Kidney tubule cell (primary cell): ENCODE results near the gene C16orf92.

ENCODE experiments used
- DNase-seq: peaks from one replicate; pipeline ENCODE4 v3.0.0-alpha.2; 2018; ENCODE audit warnings: low spot score

Gene C16orf92, protein sequence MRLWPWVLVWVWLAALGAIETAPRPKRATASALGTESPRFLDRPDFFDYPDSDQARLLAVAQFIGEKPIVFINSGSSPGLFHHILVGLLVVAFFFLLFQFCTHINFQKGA

DNA sequence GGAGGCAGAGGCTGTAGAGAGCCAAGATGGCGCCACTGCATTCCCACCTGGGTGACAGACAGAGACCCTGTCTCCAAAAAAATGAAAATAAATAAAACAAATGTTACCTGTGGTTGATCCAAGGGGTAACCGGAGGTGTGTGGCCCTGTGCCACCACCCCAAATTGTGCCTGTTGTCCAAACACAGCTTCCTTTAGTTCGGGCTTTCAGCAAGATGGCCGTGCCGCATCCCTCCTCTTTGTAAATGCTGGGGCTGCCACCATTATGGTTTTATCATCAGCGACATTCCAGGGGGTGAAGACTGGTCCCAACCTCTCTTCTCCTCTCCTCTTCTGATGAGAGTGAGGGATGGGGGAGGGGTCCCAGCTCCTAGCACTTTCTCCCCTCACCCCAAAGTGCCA is at the start of gene C16orf92:
TSS of gene C16orf92 (plus strand) at position 312 of the 400 bp plus-strand sequence. CDS start 143 bp downstream, outside the sequence.
- DNase-seq: no peak

DNA sequence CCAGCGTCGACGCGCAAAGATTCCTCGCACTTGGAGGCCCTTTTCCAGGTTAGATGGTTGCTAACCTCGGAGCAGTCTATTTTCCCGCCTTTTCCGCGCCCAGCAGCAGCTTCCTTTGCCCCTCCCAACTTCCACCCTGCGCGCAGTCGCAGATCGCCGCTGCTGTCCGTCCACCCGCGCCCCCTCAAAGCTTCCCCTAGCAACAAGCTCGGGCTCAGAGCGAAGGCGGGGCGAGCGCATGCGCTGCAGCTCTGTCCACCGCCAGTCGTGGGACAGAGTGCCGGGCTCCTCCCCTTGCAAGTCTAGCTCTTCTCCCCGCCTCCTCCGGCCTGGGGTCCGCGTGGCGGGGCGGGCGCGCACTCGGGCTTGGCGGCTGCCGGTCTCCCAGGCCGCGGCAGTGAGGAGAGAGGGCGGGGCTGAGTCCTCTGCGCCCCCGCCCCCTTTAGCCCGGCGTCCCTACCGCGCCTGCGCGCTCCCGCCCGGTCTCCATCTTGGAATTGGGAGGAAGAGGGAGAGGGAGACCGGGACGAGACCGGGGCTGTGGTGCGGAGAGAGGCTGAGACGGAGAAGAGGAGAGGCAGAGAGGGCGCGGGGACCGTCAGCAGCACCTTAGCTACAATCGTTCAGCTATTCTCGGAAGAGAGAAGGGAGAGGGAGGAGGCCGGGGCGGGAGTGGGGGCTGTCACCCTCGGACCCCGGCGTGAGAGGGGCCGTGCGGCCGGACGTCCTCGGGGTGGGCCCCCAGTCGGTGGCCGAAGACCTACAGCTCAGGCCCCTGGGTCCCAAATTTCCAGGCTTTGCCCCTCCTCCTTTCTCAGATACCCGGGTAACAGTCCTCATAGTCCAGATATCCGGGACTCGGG is 49.4 kb upstream of the C16orf92 start, which contains the start of gene TAOK2:
TSS of gene TAOK2 (plus strand) at position 485 of the 863 bp plus-strand sequence. CDS start 3,905 bp downstream, outside the sequence.
- peak; percentile 99 for DNase-seq

DNA sequence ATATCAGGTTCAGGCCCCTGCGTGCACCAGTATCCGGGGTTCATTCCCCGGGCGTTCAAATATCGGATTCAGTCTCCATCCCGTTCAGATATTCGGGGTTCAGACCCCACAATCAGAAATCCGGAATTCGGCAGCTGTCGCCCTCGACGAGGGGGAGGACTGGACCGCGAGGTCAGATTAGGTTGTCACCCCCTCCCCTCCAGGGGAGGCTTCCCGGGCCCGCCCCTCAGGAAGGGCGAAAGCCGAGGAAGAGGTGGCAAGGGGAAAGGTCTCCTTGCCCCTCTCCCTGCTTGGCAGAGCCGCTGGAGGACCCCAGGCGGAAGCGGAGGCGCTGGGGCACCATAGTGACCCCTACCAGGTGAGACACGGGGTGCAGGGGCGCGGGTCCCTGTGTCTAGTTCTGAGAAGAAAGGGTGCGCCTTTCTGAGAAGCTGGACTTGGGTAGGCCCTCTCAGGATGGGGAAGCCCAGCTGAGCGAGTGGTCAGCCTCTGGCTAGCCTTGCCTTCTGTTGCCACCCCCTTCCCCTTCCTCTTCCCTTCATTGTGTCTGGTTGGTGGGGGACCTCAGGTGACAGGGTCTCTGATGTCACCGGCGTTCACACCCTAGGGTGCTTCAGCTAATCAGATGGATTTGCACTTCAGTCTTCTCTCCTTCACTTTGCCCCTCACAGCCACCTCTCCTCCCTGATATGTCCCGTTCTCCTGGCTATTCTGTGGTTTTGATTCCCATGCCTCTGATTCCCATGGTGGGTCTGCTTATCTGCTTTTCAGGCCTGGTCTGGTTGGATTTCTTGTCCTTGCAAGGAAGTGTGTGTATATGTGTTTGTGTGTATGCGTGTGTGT is 48.5 kb upstream of the C16orf92 start:
- DNase-seq: peak; percentile 33

DNA sequence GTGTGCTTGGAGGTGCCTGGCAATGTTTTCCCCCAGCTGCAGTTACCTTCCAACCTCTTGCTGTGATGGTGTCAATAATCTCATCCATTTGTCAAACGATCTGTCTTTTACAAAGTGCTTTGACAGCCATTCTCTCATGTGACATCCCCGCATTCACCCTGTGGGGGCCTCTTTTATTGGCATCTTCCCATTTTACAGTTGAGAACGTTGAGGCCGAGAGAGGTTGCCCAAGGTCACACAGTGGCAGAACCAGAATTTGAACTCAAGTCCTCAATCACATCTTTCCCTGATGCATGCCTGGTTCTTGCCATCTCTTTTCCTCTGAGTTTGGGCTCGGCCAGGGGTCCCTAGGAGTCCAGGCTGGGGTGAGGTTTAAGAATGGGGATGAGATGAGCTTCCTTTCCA is 47.9 kb upstream of the C16orf92 start:
- no peak for DNase-seq

DNA sequence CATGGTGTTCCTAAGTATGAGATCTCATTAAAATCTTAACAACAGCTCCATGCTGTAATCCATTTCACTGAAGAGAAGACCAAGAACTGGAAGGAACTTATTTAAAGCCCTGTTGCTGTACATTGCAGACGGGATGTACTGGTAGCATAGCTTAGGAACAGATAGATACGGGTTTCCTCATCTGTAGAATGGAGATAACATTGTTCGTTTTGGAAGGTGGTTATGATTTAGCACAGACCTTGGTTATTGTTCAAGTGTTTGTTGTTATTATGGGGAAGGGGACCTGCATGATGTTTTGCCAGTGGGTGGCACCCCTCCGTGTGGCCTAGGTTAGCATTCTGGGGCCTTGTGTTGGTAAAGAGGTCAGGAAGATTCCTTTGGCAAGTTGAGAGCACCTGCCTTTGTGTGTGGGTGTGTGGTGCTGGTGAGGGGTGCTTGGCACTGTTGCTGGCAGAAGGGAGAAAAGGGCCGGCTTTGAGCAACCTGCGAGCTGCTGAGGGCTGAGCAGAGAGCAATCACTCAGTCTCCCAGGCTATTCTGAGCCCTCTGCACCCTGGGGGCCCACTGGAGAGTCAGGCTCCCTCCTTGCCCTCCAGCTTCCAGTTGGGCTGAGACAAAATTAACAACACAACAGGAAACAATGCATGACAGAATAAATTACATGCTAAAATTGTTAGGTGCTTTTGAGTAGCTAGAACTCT is 47.0 kb upstream of the C16orf92 start:
- no peak for DNase-seq

DNA sequence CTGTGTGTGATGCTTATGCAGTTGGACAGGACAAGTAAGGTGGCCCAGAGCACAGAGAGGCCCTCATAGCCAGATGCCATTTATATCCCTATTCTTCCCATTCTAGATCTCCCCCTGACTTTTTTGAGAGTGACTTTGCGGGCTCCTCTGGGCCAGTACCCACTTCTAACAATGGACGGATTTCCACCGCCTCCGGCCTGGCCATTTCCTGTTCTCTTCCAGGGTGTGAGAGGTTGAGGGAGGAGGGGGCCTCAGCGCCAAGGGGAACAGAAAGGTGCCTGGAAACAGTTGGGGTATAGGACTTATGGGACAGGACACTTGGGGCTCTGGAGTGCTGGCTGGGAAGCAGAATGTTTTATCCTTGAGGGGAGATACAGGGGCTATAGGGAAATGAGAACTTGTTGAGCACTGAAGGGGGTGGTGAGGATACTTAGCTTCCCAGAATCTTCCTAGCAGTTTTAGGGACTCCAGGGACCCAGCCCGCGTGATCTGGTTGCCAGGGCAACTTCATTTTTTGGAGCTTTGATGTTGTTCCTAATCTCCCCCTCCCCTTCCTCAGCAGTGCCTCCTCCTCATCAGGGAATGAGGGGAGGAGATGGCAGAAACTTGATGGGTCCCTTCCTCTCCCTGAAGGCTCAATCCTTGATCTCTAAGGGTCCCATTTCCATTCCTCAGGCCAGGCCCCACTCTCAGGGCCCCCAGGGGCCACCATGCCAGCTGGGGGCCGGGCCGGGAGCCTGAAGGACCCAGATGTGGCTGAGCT is 45.8 kb upstream of the C16orf92 start:
- no peak for DNase-seq

DNA sequence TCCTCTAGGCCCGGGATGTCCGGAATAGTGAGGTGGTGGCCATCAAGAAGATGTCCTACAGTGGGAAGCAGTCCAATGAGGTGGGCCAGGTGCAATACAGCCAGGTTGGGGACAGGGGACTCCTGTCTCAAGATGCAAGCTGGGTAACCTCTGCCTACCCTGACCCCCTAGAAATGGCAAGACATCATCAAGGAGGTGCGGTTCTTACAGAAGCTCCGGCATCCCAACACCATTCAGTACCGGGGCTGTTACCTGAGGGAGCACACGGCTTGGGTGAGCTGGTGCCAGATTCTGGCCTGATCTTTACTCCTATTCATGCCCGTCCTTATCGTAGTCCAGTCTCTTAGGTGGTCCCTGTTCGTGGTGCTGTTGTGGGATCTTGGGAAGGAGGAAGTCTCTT is 44.9 kb upstream of the C16orf92 start:
- no peak for DNase-seq

DNA sequence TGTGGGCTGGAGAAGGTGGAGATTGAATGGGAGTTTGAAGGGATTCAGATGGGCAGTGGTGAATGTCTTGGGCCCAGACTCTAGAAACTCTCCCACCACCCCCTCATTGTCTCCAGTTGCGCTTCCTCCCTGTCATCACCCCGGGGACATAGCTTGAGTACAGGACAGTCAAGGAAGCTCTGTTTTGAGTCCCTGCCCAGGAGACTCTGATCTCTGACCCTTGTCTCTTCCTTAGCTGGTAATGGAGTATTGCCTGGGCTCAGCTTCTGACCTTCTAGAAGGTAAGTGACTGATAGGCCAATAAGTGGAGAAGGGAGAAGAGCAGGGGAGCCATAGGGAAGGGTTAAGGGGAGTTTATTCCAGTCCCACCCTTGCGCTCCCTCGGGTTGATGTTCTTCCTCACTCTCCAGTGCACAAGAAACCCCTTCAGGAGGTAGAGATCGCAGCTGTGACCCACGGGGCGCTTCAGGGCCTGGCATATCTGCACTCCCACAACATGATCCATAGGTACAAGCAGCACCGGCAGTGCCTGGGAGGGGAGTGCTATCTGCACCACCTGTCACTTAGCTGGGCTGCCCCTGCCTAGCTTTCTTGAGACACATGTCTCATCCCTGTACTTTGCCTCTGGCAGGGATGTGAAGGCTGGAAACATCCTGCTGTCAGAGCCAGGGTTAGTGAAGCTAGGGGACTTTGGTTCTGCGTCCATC is 44.3 kb upstream of the C16orf92 start:
- no peak for DNase-seq

DNA sequence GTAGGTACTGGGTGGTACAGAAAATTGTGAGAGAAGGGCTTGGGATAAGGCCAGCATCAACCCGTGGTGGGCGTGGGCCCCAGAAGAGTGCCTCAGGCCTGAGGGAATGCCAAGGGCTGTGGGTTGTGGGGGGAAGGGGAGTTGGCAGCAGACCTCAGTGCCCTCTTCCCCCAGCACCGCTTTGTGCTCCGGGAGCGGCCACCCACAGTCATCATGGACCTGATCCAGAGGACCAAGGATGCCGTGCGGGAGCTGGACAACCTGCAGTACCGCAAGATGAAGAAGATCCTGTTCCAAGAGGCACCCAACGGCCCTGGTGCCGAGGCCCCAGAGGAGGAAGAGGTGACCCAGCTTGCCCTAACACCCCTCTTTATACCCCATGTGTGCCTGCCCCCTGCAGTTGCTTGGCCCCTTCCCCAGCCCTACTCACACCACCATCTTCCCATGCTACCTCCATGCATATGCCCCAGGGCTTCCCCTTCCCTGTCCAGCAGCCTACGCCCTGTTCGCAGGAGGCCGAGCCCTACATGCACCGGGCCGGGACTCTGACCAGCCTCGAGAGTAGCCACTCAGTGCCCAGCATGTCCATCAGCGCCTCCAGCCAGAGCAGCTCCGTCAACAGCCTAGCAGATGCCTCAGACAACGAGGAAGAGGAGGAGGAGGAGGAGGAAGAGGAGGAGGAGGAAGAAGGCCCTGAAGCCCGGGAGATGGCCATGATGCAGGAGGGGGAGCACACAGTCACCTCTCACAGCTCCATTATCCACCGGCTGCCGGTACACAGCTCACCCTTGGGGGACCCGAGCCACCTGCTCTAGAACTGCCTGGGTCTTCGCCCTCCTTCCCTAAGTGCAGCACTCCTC is 40.2 kb upstream of the C16orf92 start:
- DNase-seq: no peak

DNA sequence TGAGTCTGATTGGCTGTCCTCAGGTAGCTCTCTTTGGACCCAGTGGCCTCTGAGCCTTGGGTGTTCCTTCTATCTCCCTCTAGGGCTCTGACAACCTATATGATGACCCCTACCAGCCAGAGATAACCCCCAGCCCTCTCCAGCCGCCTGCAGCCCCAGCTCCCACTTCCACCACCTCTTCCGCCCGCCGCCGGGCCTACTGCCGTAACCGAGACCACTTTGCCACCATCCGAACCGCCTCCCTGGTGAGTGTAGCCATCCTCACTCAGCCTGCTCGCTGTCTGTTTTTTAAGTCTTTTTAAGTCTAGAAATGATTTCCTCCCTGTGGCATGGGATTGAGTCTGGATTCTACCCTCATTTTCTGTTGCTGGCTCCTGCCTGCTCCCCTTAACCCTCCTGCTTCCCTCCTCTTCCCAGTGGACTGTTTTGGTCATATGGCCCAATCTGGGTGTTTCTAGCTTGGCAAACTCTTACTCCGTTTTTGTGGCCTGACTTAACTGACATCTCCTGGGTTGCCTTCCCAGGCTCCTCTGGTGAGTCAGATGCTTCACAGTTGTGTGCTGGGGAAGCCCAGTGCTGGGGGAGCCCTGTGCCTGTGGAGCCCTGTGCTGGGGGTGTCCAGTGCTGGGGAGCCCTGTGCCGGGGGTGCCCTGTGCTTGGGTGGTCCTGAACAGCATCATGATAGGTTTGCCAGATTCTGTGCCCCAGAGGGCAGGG is 39.4 kb upstream of the C16orf92 start:
- DNase-seq: no peak

DNA sequence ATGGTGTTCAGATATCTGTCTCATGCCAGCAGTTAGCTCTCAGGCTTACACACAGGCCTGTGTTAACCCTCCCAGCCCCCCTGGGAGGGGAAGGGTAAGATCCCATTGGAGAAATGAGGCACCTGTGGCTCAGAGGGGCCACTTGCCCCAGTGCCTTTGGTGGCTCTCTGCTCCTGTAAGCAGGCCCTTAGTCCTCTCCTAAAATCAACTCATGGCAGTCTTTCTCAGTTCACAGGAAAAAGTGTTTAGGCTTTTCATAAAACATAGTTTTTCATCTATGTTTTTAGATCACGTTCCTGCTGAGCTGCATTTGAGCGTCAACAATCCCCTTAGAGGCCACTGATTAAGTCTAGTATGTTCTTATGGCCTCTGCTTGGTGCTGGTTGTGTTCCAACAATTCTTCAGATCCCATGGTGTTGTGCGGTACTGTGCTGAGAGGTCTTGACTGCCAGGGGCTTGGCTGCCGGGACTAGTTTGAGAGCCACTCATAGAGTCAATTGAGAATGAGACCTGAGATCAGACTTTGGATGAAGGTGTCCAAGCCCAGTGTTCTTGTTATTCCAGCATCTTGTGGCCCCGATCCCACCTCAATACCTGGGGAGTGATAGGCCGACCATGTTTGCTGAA is 38.7 kb upstream of the C16orf92 start:
- DNase-seq: no peak

DNA sequence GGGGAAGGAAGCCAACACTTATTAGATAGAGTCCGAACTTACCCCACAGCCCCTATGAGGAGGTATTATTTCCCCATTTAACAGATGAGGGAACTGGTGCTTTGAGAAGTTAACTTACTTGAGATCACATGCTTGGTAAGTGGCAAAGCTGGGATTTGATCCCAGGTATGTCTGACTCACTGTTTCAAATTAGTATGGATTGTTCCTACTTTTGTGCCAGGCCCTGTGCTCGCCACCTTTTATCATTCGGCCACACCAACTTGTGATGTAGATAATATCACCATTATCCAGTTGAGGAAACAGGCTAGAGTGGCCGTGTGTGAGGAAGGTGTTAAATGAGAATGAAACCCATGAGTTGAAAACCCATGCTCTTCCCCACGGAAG is 38.2 kb upstream of the C16orf92 start:
- DNase-seq: no peak

DNA sequence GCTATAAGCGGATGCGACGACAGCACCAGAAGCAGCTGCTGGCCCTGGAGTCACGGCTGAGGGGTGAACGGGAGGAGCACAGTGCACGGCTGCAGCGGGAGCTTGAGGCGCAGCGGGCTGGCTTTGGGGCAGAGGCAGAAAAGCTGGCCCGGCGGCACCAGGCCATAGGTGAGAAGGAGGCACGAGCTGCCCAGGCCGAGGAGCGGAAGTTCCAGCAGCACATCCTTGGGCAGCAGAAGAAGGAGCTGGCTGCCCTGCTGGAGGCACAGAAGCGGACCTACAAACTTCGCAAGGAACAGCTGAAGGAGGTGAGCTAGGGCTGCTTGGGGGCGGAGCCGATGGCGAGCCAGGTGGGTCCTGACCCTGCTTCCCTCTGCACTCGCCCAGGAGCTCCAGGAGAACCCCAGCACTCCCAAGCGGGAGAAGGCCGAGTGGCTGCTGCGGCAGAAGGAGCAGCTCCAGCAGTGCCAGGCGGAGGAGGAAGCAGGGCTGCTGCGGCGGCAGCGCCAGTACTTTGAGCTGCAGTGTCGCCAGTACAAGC is 37.7 kb upstream of the C16orf92 start:
- DNase-seq: no peak

DNA sequence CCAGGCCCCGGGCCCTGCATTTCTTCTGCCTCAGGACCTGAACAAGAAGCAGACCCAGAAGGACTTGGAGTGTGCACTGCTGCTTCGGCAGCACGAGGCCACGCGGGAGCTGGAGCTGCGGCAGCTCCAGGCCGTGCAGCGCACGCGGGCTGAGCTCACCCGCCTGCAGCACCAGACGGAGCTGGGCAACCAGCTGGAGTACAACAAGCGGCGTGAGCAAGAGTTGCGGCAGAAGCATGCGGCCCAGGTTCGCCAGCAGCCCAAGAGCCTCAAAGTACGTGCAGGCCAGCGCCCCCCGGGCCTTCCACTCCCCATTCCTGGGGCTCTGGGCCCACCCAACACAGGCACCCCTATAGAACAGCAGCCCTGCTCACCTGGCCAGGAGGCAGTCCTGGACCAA is 36.8 kb upstream of the C16orf92 start:
- DNase-seq: no peak

DNA sequence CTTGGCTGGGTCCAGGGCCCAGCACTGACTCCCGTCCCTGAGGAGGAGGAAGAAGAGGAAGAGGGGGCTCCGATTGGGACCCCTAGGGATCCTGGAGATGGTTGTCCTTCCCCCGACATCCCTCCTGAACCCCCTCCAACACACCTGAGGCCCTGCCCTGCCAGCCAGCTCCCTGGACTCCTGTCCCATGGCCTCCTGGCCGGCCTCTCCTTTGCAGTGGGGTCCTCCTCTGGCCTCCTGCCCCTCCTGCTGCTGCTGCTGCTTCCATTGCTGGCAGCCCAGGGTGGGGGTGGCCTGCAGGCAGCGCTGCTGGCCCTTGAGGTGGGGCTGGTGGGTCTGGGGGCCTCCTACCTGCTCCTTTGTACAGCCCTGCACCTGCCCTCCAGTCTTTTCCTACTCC is 36.1 kb upstream of the C16orf92 start:
- no peak for DNase-seq

DNA sequence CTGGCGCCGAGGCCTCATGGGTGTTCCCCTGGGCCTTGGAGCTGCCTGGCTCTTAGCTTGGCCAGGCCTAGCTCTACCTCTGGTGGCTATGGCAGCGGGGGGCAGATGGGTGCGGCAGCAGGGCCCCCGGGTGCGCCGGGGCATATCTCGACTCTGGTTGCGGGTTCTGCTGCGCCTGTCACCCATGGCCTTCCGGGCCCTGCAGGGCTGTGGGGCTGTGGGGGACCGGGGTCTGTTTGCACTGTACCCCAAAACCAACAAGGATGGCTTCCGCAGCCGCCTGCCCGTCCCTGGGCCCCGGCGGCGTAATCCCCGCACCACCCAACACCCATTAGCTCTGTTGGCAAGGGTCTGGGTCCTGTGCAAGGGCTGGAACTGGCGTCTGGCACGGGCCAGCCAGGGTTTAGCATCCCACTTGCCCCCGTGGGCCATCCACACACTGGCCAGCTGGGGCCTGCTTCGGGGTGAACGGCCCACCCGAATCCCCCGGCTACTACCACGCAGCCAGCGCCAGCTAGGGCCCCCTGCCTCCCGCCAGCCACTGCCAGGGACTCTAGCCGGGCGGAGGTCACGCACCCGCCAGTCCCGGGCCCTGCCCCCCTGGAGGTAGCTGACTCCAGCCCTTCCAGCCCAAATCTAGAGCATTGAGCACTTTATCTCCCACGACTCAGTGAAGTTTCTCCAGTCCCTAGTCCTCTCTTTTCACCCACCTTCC is 35.5 kb upstream of the C16orf92 start:
- DNase-seq: no peak

DNA sequence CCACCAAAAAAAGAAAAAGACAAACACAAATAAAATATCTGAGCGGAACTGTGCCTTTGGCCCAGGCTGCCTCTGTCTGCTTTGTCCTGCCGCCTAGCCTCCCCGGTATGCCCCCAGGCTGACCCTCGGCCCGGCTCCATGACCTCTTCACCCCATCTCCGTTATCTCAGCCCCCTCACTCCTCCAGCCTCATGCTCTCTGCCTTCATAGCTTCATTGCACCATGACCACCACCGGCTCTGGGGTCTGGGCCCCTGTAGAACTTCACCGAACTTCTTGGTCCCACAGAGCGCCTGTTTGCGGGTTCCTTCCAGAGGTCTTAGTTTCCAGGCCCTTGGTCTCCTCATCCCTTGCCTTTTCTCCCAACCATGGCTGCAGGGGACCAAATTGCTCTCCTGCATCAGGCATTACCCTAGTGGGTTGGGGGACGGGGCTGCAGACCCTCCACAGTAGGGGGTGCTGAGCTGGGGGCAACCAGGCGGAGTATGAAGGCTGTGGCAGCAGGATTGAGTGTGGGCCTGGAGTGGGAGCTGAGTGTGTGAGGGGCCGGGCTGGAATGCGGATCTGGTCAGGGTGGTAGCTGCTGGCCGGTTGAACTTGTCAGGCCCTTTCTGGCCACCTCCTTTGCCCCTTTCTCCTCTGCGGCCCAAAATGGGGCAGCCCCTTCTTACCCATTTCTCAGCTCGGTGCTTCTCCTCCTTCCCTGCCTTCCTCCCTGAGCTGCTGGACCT is 34.5 kb upstream of the C16orf92 start:
- DNase-seq: no peak
